Endothelial cell of umbilical vein (primary cell): ENCODE results near the gene IQCN. TPM values are rescaled to one million over a fixed set of nuclear protein-coding genes. Genes with fewer than 3 reads are reported as not detected.

ENCODE experiments used
- BruUV-seq: library from RNA; stranded (reverse); fragments of 400-500 nt; replicated peaks from 2 replicates; lab custom pipeline; 2021; lab: Mats Ljungman, UMichigan
- CTCF ChIA-PET: fragments of 300-600, 350-600 bp; sonication (Branson Sonifier 250); formaldehyde crosslinking; loops from one replicate; lab custom pipeline; 2021; ENCODE audit warnings: antibody characterized with exemption, inconsistent platforms; lab: Charles Lee
- POLR2A ChIA-PET: fragments of 300-600, 350-600 bp; sonication (Branson Sonifier 250); formaldehyde crosslinking; loops from one replicate; lab custom pipeline; 2021; ENCODE audit warnings: antibody characterized with exemption, inconsistent platforms; lab: Charles Lee
- DNase-seq: peaks from one replicate; pipeline ENCODE4 v3.0.0-alpha.2; 2011; ENCODE audit warnings: low read depth, low spot score
- FAIRE-seq: peaks from 2 replicates; lab custom pipeline; 2011; peaks lifted over from hg19 to GRCh38; lab: Jason Lieb, UNC
- H2AFZ ChIP-seq: 2 replicates; pipeline ENCODE4 v1.6.0; 2012; ENCODE audit warnings: low read depth, low read length, control low read depth, inconsistent platforms
- H3K27ac ChIP-seq: 2 replicates; pipeline ENCODE4 v1.5.1; 2011; ENCODE audit warnings: low read depth, mild to moderate bottlenecking, control low read depth, low read length, moderate library complexity; ENCODE audit not compliant: insufficient read depth
- H3K27me3 ChIP-seq, 2 experiments: 2 replicates each; pipeline versions ENCODE4 v1.6.0 to v1.6.1; 2011; ENCODE audit warnings: low read length in 2 of 2, mixed read lengths in 1 of 2; ENCODE audit not compliant: control insufficient read depth in 2 of 2, insufficient read depth in 2 of 2
- H3K36me3 ChIP-seq, 2 experiments: 2 replicates in 1 of 2; 3 replicates in 1 of 2; pipeline ENCODE4 v1.5.1; 2011; ENCODE audit warnings: low read length in 2 of 2, mild to moderate bottlenecking in 1 of 2, moderate library complexity in 1 of 2; ENCODE audit not compliant: control insufficient read depth in 2 of 2, insufficient read depth in 2 of 2; ENCODE audit errors: extremely low read depth in 1 of 2
- H3K4me1 ChIP-seq: 3 replicates; pipeline ENCODE4 v1.5.1; 2011; ENCODE audit warnings: mild to moderate bottlenecking, low read length; ENCODE audit not compliant: control insufficient read depth, insufficient read depth; ENCODE audit errors: extremely low read depth
- H3K4me2 ChIP-seq: 2 replicates; pipeline ENCODE4 v1.6.1; 2011; ENCODE audit warnings: low read length, control low read depth, mixed read lengths; ENCODE audit not compliant: insufficient read depth
- H3K4me3 ChIP-seq, 3 experiments: fragments of 200-600 bp in 1 of 3; sonication (generic), shearing (Covaris generic) in 1 of 3; replicated peaks in 1 of 3; 2 replicates each; pipeline ENCODE4 v1.5.1; 2011 to 2016; ENCODE audit warnings: control low read depth in 3 of 3, low read length in 3 of 3, mild to moderate bottlenecking in 2 of 3, inconsistent platforms in 1 of 3, low read depth in 1 of 3, moderate library complexity in 1 of 3; ENCODE audit not compliant: insufficient read depth in 1 of 3
- H3K79me2 ChIP-seq: 2 replicates; pipeline ENCODE4 v1.6.0; 2012; ENCODE audit warnings: low read length, inconsistent platforms; ENCODE audit not compliant: control insufficient read depth, insufficient read depth
- H3K9ac ChIP-seq: replicated peaks from 2 replicates; pipeline ENCODE3; 2011; ENCODE audit warnings: low read length, control low read depth; ENCODE audit not compliant: insufficient read depth; ENCODE audit errors: extremely low read depth
- H3K9me1 ChIP-seq: replicated peaks from 3 replicates; pipeline ENCODE4 v1.6.0; 2011; ENCODE audit warnings: mild to moderate bottlenecking, low read length; ENCODE audit not compliant: control insufficient read depth, insufficient read depth; ENCODE audit errors: extremely low read depth
- H3K9me3 ChIP-seq: replicated peaks from 2 replicates; pipeline ENCODE4 v1.5.1; 2012; ENCODE audit warnings: low read length, inconsistent platforms; ENCODE audit not compliant: control insufficient read depth, insufficient read depth
- H4K20me1 ChIP-seq: replicated peaks from 2 replicates; pipeline ENCODE3; 2011; ENCODE audit warnings: mild to moderate bottlenecking, low read length; ENCODE audit not compliant: control insufficient read depth, insufficient read depth; ENCODE audit errors: extremely low read depth
- EZH2 ChIP-seq: IDR thresholded peaks from 2 replicates; pipeline ENCODE4 v1.6.1; 2012; ENCODE audit warnings: borderline replicate concordance, low read depth, mild to moderate bottlenecking, moderate library complexity, low read length, inconsistent platforms; ENCODE audit not compliant: severe bottlenecking
- FOS ChIP-seq: IDR thresholded peaks from 2 replicates; pipeline ENCODE4 v1.6.1; 2011; ENCODE audit warnings: mild to moderate bottlenecking, low read length, moderate library complexity, borderline replicate concordance; ENCODE audit not compliant: insufficient read depth
- GATA2 ChIP-seq: IDR thresholded peaks from 2 replicates; pipeline ENCODE4 v1.7.0; 2011; ENCODE audit warnings: low read depth, mild to moderate bottlenecking, moderate library complexity, mixed read lengths, low read length; ENCODE audit not compliant: insufficient read length, insufficient read depth
- JUN ChIP-seq: IDR thresholded peaks from 2 replicates; pipeline ENCODE4 v1.6.1; 2011; ENCODE audit warnings: borderline replicate concordance, low read depth; ENCODE audit not compliant: insufficient read length, insufficient read depth
- MYC ChIP-seq: IDR thresholded peaks from one replicate; pipeline ENCODE4 v1.6.1; 2011; ENCODE audit warnings: mild to moderate bottlenecking, low read depth, low read length
- POLR2A ChIP-seq: IDR thresholded peaks from 2 replicates; pipeline ENCODE4 v1.6.1; 2012; ENCODE audit warnings: low read depth, mild to moderate bottlenecking, control low read depth, low read length
- POLR2AphosphoS5 ChIP-seq: IDR thresholded peaks from 2 replicates; pipeline ENCODE4 v1.6.1; 2012; ENCODE audit warnings: low read depth, mild to moderate bottlenecking, control low read depth, low read length, moderate library complexity; ENCODE audit not compliant: insufficient read depth
- dilution Hi-C: fragments of 300-500 bp; cut with MboI; formaldehyde crosslinking; loops from one replicate; pipeline ENCODE4 v1.15.0; 2019; ENCODE audit warnings: low sequenced_read_pairs; ENCODE audit not compliant: extremely low pct_ligation_motif_present
- intact Hi-C: fragments of 100-400 bp; cut with micrococcal nuclease; formaldehyde crosslinking; loops from one replicate; pipeline ENCODE4 v1.10.0; 2022
- polyA plus RNA-seq, 4 experiments: library from polyadenylated mRNA; depleted of rRNA in 3 of 4; stranded (reverse) in 3 of 4; unstranded in 1 of 4; fragments of >200 nt; gene quantifications; 2 replicates each; pipeline versions ENCODE4 v1.2.1 to v1.2.3, GENCODE V29; 2011 to 2012; ENCODE audit warnings: missing spikeins in 1 of 4
- total RNA-seq: library from RNA; stranded (reverse); gene quantifications from 2 replicates; pipeline ENCODE4 v1.2.3, GENCODE V29; 2021
- TF ChIP-seq, protein P1 (sequence below): IDR thresholded peaks from 2 replicates; pipeline ENCODE4 v1.6.1; 2011; ENCODE audit not compliant: insufficient read depth, insufficient read length
- TF ChIP-seq, protein P2 (sequence below), 2 donors: IDR thresholded peaks; 1 replicate in 1 of 2; 2 replicates in 1 of 2; pipeline ENCODE4 v1.5.1; 2011; ENCODE audit warnings: low read length in 2 of 2, mild to moderate bottlenecking in 2 of 2, moderate library complexity in 2 of 2, control low read depth in 1 of 2, inconsistent platforms in 1 of 2, low read depth in 1 of 2; ENCODE audit not compliant: insufficient read depth in 1 of 2; ENCODE audit errors: extremely low read depth in 1 of 2

The IQCN gene
- total and polyA plus RNA-seq, 2 donors (not counting 3 experiments of a cell fraction or from before 2014, with no cell fraction given) = 1.5 to 3.0 TPM

DNA sequence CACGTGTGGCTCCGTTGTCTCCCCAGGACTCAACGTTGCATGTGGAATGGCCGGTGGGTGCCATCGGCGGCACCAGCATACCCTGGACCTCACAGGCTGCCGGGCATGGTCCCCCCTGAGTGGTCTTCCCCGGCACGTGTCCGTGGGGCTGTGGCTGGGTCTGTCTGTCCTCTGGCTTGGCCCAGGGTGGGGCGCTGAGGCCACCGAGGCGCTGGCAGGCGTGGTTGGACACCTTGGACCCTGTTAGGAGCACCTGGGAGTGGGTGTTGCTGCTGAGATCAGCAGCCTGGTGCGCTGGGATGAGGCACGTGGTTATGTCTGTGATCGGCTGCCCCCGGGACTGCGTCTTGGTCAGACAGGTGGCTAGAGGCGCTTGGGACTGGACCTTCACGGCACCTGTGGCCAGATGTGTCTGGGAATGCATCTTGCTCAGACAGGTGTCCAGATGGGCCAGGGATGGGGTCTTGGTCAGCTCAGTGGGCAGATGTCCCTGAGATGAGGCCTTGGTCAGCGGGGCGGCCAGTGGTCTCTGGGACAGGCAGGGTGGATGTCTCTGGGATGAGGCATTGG, 9.2 kb downstream of the IQCN start:
- Histone ChIP-seq H3K27ac (no peak overlapping the region), H3K27me3 (no peaks in the 10 kb centered on the region), H3K4me3 (no peak overlapping the region), H3K9me3 (no peaks in the 10 kb centered on the region), H3K9me1 (no peaks in the 10 kb centered on the region), H4K20me1 (no peaks in the 10 kb centered on the region), H2AFZ (no peak overlapping the region), H3K4me1 (no peaks in the 10 kb centered on the region), H3K36me3 (peaks cover 0 to 14% of the 10 kb centered on the region in 2 experiments), H3K9ac (no peak overlapping the region), H3K79me2 (no peaks in the 10 kb centered on the region), H3K4me2 (no peak overlapping the region)
- ChIA-PET POLR2A (no interaction called here), CTCF (interaction anchor here (1.4 kb wide), 1 partner anchor 13 kb away, joined by 5 read pairs; no protein-coding TSS in a partner anchor)
- BruUV-seq = no TSS peak
- DNase-seq (no peak), FAIRE-seq (no peak)
- dilution Hi-C loops (no loop called here), intact Hi-C loops (no loop called here)
- TF ChIP-seq JUN (no peak), POLR2AphosphoS5 (no peak), GATA2 (no peak), EZH2 (no peak)

DNA sequence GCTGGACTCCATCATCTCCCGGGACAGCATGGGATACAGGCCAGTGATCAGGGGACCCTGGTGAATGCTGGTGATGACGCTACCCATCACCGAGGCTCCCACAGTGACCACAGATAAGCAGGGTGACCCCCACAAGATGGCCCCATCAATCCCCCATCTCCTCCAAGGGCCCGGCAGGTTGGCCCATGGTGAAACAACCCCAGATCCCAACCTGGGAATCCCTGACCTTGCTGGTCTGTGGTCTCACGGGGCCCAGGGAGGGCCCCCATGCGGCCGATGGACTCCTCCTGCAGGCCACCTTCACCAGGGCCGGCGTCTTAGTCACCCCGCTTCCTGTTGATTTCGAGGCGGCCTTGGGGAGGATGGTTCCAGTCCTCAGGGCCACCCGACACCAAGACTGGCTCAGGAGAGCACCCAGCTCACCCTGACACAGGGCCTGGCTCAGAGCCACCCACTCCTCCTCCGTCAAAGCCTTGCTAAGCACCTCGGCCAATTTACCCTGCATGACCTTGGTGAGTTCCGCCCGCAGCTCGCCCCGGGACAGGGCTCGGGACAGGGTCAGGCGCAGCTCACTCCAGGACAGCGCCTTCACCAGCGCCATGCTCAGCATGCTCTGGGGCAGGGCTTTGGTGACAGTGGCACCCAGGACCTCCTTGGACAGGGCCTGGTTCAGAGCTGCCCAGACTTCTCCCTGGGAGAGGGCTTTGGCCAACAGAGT, 10.0 kb downstream of the IQCN start:
- ChIA-PET CTCF (interaction anchor here (1.4 kb wide), 1 partner anchor 13 kb away, joined by 5 read pairs; no protein-coding TSS in a partner anchor), POLR2A (no interaction called here)
- no peak overlapping the region for H3K27ac ChIP-seq
- intact Hi-C loops = no loop called here
- no peak for TF ChIP-seq EZH2
- no peak for TF ChIP-seq GATA2
- TF ChIP-seq, protein P1, sequence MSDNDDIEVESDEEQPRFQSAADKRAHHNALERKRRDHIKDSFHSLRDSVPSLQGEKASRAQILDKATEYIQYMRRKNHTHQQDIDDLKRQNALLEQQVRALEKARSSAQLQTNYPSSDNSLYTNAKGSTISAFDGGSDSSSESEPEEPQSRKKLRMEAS = no peak
- TF ChIP-seq POLR2AphosphoS5 = no peak
- TF ChIP-seq, protein P2, sequence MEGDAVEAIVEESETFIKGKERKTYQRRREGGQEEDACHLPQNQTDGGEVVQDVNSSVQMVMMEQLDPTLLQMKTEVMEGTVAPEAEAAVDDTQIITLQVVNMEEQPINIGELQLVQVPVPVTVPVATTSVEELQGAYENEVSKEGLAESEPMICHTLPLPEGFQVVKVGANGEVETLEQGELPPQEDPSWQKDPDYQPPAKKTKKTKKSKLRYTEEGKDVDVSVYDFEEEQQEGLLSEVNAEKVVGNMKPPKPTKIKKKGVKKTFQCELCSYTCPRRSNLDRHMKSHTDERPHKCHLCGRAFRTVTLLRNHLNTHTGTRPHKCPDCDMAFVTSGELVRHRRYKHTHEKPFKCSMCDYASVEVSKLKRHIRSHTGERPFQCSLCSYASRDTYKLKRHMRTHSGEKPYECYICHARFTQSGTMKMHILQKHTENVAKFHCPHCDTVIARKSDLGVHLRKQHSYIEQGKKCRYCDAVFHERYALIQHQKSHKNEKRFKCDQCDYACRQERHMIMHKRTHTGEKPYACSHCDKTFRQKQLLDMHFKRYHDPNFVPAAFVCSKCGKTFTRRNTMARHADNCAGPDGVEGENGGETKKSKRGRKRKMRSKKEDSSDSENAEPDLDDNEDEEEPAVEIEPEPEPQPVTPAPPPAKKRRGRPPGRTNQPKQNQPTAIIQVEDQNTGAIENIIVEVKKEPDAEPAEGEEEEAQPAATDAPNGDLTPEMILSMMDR (IDR thresholded peaks at IDR 0.05; ENCODE audit: extremely low read depth in 1 of 2, insufficient read depth in 1 of 2, low read depth in 1 of 2, low read length in 2 of 2) = no peak
- no peak for TF ChIP-seq JUN
- no peak for TF ChIP-seq POLR2A
- no peak for TF ChIP-seq FOS
- TF ChIP-seq MYC = no peak
- H3K36me3 ChIP-seq = peaks cover 0 to 14% of the 10 kb centered on the region in 2 experiments
- no peak overlapping the region for H3K4me2 ChIP-seq
- no peaks in the 10 kb centered on the region for H3K4me1 ChIP-seq
- no TSS peak for BruUV-seq
- dilution Hi-C loops = no loop called here
- FAIRE-seq (no peak), DNase-seq (no peak)
- no peaks in the 10 kb centered on the region for H3K9me3 ChIP-seq
- no peaks in the 10 kb centered on the region for H3K79me2 ChIP-seq
- no peak overlapping the region for H2AFZ ChIP-seq
- H3K9ac ChIP-seq = no peak overlapping the region
- no peaks in the 10 kb centered on the region for H3K27me3 ChIP-seq
- no peak overlapping the region for H3K4me3 ChIP-seq
- no peaks in the 10 kb centered on the region for H3K9me1 ChIP-seq
- H4K20me1 ChIP-seq = no peaks in the 10 kb centered on the region
